Activated gamma-delta T cell treated with anti-CD3 and anti-CD28 coated beads, Interleukin-2, amount 50 U/mL, for 16 hours (primary cell): ENCODE results near the gene UGT1A7.

ENCODE experiments used
- DNase-seq: peaks from one replicate; pipeline ENCODE4 v3.0.0-alpha.2; 2020; ENCODE audit warnings: low read depth

UGT1A7 gene

GRCh38 chr2:233799087-233799665, 117.5 kb downstream of the UGT1A7 start:
- DNase-seq = no peak

GRCh38 chr2:233799716-233800115, 118.0 kb downstream of the UGT1A7 start:
- no peak for DNase-seq

GRCh38 chr2:233800208-233800607, 118.5 kb downstream of the UGT1A7 start:
- DNase-seq = no peak

GRCh38 chr2:233801357-233802131, 119.8 kb downstream of the UGT1A7 start:
- no peak for DNase-seq

- DNase-seq = no peak
Observed at GRCh38 chr2:233802132-233802815, 120.6 kb downstream of the UGT1A7 start.

GRCh38 chr2:233803292-233803911, 121.7 kb downstream of the UGT1A7 start:
- DNase-seq = no peak

- DNase-seq = no peak
Observed at GRCh38 chr2:233803994-233804393, 122.3 kb downstream of the UGT1A7 start.

GRCh38 chr2:233807215-233807865, 125.6 kb downstream of the UGT1A7 start:
- no peak for DNase-seq

GRCh38 chr2:233807966-233808935, 126.5 kb downstream of the UGT1A7 start:
- DNase-seq = no peak

GRCh38 chr2:233810385-233810784, 128.7 kb downstream of the UGT1A7 start:
- no peak for DNase-seq

GRCh38 chr2:233811087-233811486, 129.4 kb downstream of the UGT1A7 start:
- DNase-seq = no peak

- DNase-seq = no peak
Observed at GRCh38 chr2:233811732-233812131, 130.0 kb downstream of the UGT1A7 start.

- DNase-seq = no peak
Observed at GRCh38 chr2:233813236-233814055, 131.7 kb downstream of the UGT1A7 start.

- no peak for DNase-seq
Observed at GRCh38 chr2:233814056-233814835, 132.5 kb downstream of the UGT1A7 start.

- no peak for DNase-seq
Observed at GRCh38 chr2:233815861-233816260, 134.2 kb downstream of the UGT1A7 start.

- DNase-seq = no peak
Observed at GRCh38 chr2:233816334-233816733, 134.6 kb downstream of the UGT1A7 start.

GRCh38 chr2:233816771-233817170, 135.1 kb downstream of the UGT1A7 start:
- DNase-seq = no peak

GRCh38 chr2:233817361-233817911, 135.7 kb downstream of the UGT1A7 start:
- DNase-seq = no peak
